ENCODE data around the gene PARL. TPM values are rescaled to one million over a fixed set of nuclear protein-coding genes. Genes with fewer than 3 reads are reported as not detected.

Gene PARL
- total and polyA plus RNA-seq, 4 donors, result 30.0 to 118 (median 54.8) TPM

DNA sequence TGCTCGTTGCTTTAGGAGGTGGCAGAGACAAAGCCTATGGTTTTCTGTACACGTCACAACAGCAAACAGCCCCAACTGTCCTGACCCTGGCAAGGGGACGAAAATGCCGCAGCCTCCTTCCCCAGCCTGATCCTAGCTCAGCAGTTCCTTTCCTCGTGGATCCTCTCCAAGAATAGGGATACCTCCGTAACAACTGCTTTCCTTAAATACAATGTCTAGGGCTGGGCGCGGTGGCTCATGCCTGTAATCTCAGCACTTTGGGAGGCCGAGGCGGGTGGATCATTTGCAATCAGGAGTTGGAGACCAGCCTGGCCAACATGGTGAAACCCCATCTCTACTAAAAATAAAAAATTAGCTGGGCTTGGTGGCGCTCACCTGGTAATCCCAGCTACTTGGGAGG, 76.3 kb downstream of the PARL start:
- H3K4me1 ChIP-seq (ENCODE audit: control insufficient read depth in 5 of 5, insufficient read depth in 5 of 5, low read length in 5 of 5), result peaks cover 0 to 3% (median 0%) of the 10 kb centered on the region in 5 donors
- H3K27ac ChIP-seq (ENCODE audit: low read depth in 1 of 2, low read length in 1 of 2), result no peak overlapping the region
- H3K27me3 ChIP-seq (ENCODE audit: control insufficient read depth in 3 of 3, insufficient read depth in 3 of 3, low read length in 2 of 3), result no peaks in the 10 kb centered on the region
- 92 to 96% methylated on average over 11 of the region's 11 CpGs for WGBS, 2 donors
- no peaks in the 10 kb centered on the region for H3K9me3 ChIP-seq (ENCODE audit: control insufficient read depth in 4 of 4, insufficient read depth in 3 of 4, low read length in 3 of 4)
- ATAC-seq (ENCODE audit: insufficient read depth, low FRiP score), result no peak
- DNase-seq, result no peak
- H3K36me3 ChIP-seq (ENCODE audit: control insufficient read depth in 4 of 4, insufficient read depth in 4 of 4, low read length in 4 of 4), result peaks cover 30 to 65% (median 52%) of the 10 kb centered on the region in 4 donors
- H3K9ac ChIP-seq (ENCODE audit: insufficient read depth in 1 of 2, low read length in 2 of 2), result no peak overlapping the region
- TF ChIP-seq CTCF (IDR thresholded peaks at IDR 0.05; ENCODE audit: control extremely low read depth, extremely low read depth), result no peak
- H3K4me3 ChIP-seq, result no peak overlapping the region

GRCh38 chr3:183807881-183808280, 76.8 kb downstream of the PARL start:
- no peak for TF ChIP-seq CTCF (IDR thresholded peaks at IDR 0.05; ENCODE audit: control extremely low read depth, extremely low read depth)
- 95 to 96% methylated on average over 12 of the region's 12 CpGs for WGBS, 2 donors
- H3K27ac ChIP-seq (ENCODE audit: low read depth in 1 of 2, low read length in 1 of 2), result no peak overlapping the region
- no peak overlapping the region for H3K9ac ChIP-seq (ENCODE audit: insufficient read depth in 1 of 2, low read length in 2 of 2)
- no peaks in the 10 kb centered on the region for H3K9me3 ChIP-seq (ENCODE audit: control insufficient read depth in 4 of 4, insufficient read depth in 3 of 4, low read length in 3 of 4)
- H3K36me3 ChIP-seq (ENCODE audit: control insufficient read depth in 4 of 4, insufficient read depth in 4 of 4, low read length in 4 of 4), result peaks cover 30 to 65% (median 55%) of the 10 kb centered on the region in 4 donors
- H3K27me3 ChIP-seq (ENCODE audit: control insufficient read depth in 3 of 3, insufficient read depth in 3 of 3, low read length in 2 of 3), result no peaks in the 10 kb centered on the region
- H3K4me3 ChIP-seq, result no peak overlapping the region
- H3K4me1 ChIP-seq (ENCODE audit: control insufficient read depth in 5 of 5, insufficient read depth in 5 of 5, low read length in 5 of 5), result peaks cover 0 to 3% (median 0%) of the 10 kb centered on the region in 5 donors
- DNase-seq, result no peak
- ATAC-seq (ENCODE audit: insufficient read depth, low FRiP score), result no peak

DNA sequence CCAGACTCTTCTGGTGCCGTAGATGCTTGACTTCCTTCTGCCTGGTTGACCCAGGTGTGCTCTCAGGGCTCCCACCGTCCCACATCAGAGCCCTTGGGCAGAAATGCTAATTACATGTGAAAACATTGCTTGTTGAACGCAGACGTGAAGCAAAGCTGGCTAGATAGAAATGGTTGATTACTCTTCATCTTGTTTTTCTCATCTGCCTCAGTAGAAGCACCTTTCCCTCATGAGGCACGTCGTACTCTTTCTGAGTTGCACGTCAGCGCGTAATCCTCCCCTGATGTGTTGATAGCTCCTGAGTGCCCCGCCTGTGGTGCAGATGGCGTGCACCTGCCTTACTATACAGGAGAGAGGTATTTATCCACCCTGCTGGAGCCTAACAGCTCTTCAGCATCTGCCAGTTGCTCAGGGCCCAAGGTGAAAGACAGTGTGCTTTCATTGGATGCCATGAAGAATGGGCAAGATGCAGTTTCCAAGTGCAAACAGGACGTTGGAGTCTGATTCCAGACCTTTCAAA, 77.4 kb downstream of the PARL start:
- H3K4me1 ChIP-seq (ENCODE audit: control insufficient read depth in 5 of 5, insufficient read depth in 5 of 5, low read length in 5 of 5), result peaks cover 0 to 1% (median 0%) of the 10 kb centered on the region in 5 donors
- no peak overlapping the region for H3K9ac ChIP-seq (ENCODE audit: insufficient read depth in 1 of 2, low read length in 2 of 2)
- H3K27ac ChIP-seq (ENCODE audit: low read depth in 1 of 2, low read length in 1 of 2), result no peak overlapping the region
- no peaks in the 10 kb centered on the region for H3K27me3 ChIP-seq (ENCODE audit: control insufficient read depth in 3 of 3, insufficient read depth in 3 of 3, low read length in 2 of 3)
- no peaks in the 10 kb centered on the region for H3K9me3 ChIP-seq (ENCODE audit: control insufficient read depth in 4 of 4, insufficient read depth in 3 of 4, low read length in 3 of 4)
- H3K36me3 ChIP-seq (ENCODE audit: control insufficient read depth in 4 of 4, insufficient read depth in 4 of 4, low read length in 4 of 4), result peaks cover 30 to 65% (median 57%) of the 10 kb centered on the region in 4 donors
- DNase-seq, result no peak
- H3K4me3 ChIP-seq, result no peak overlapping the region
- no peak for TF ChIP-seq CTCF (IDR thresholded peaks at IDR 0.05; ENCODE audit: control extremely low read depth, extremely low read depth)
- 94 to 97% methylated on average over 12 of the region's 12 CpGs for WGBS, 2 donors
- no peak for ATAC-seq (ENCODE audit: insufficient read depth, low FRiP score)

GRCh38 chr3:183802989-183803388, 81.7 kb downstream of the PARL start:
- 73 to 83% methylated on average over 6 of the region's 6 CpGs for WGBS, 2 donors
- H3K9ac ChIP-seq (ENCODE audit: insufficient read depth in 1 of 2, low read length in 2 of 2), result no peak overlapping the region
- H3K9me3 ChIP-seq (ENCODE audit: control insufficient read depth in 4 of 4, insufficient read depth in 3 of 4, low read length in 3 of 4), result no peaks in the 10 kb centered on the region
- no peaks in the 10 kb centered on the region for H3K4me1 ChIP-seq (ENCODE audit: control insufficient read depth in 5 of 5, insufficient read depth in 5 of 5, low read length in 5 of 5)
- H3K27ac ChIP-seq (ENCODE audit: low read depth in 1 of 2, low read length in 1 of 2), result no peak overlapping the region
- peaks cover 25 to 71% (median 53%) of the 10 kb centered on the region in 4 donors for H3K36me3 ChIP-seq (ENCODE audit: control insufficient read depth in 4 of 4, insufficient read depth in 4 of 4, low read length in 4 of 4)
- H3K27me3 ChIP-seq (ENCODE audit: control insufficient read depth in 3 of 3, insufficient read depth in 3 of 3, low read length in 2 of 3), result no peaks in the 10 kb centered on the region
- TF ChIP-seq CTCF (IDR thresholded peaks at IDR 0.05; ENCODE audit: control extremely low read depth, extremely low read depth), result no peak
- no peak overlapping the region for H3K4me3 ChIP-seq
- ATAC-seq (ENCODE audit: insufficient read depth, low FRiP score) (no peak), DNase-seq (no peak)
